IMR-90 (cell line): ENCODE measurements around the gene FNDC11.

Experiments
- BHLHE40 ChIP-seq: fragments of 150-350 bp; IDR thresholded peaks from 2 replicates; pipeline ENCODE4 v1.6.1; 2016; ENCODE audit warnings: mild to moderate bottlenecking, low read depth, low read length
- CEBPB ChIP-seq: IDR thresholded peaks from 2 replicates; pipeline ENCODE4 v1.6.1; 2012; ENCODE audit warnings: low read depth, low read length, improper control_type of control experiment
- CTCF ChIP-seq: conservative IDR thresholded peaks from 2 replicates; pipeline ENCODE4 v1.5.1; 2012; ENCODE audit warnings: mild to moderate bottlenecking, low read depth, low read length, improper control_type of control experiment
- FOS ChIP-seq: fragments of 150-350 bp; IDR thresholded peaks from 2 replicates; pipeline ENCODE4 v1.6.1; 2016; ENCODE audit warnings: low read depth, low read length
- MAZ ChIP-seq: IDR thresholded peaks from 2 replicates; pipeline ENCODE4 v1.6.1; 2012; ENCODE audit warnings: low read depth, mild to moderate bottlenecking, low read length, improper control_type of control experiment, moderate library complexity, borderline replicate concordance
- MXI1 ChIP-seq: IDR thresholded peaks from 2 replicates; pipeline ENCODE4 v1.6.1; 2012; ENCODE audit warnings: low read depth, mild to moderate bottlenecking, low read length, moderate library complexity, borderline replicate concordance
- POLR2A ChIP-seq: IDR thresholded peaks from 2 replicates; pipeline ENCODE4 v1.6.1; 2012; ENCODE audit warnings: mild to moderate bottlenecking, low read depth, low read length
- RAD21 ChIP-seq: IDR thresholded peaks from 2 replicates; pipeline ENCODE4 v1.6.1; 2012; ENCODE audit warnings: low read length, improper control_type of control experiment
- RCOR1 ChIP-seq: IDR thresholded peaks from 2 replicates; pipeline ENCODE4 v1.6.1; 2012; ENCODE audit warnings: mild to moderate bottlenecking, low read length, improper control_type of control experiment; ENCODE audit not compliant: insufficient replicate concordance
- RFX5 ChIP-seq: IDR thresholded peaks from 2 replicates; pipeline ENCODE4 v1.8.0; 2012; ENCODE audit warnings: low read depth, mild to moderate bottlenecking, low read length, moderate library complexity
- SMC3 ChIP-seq: fragments of 150-350 bp; IDR thresholded peaks from 2 replicates; pipeline ENCODE4 v1.6.1; 2016; ENCODE audit warnings: low read depth, mild to moderate bottlenecking, antibody characterized with exemption, low read length, moderate library complexity
- USF2 ChIP-seq: fragments of 150-350 bp; IDR thresholded peaks from 2 replicates; pipeline ENCODE4 v1.6.1; 2017; ENCODE audit warnings: mild to moderate bottlenecking, antibody characterized with exemption, low read length, low read depth

- TF ChIP-seq CTCF = no peak
- no peak for TF ChIP-seq BHLHE40
- no peak for TF ChIP-seq FOS
- no peak for TF ChIP-seq POLR2A
- no peak for TF ChIP-seq RCOR1
- TF ChIP-seq CEBPB = no peak
- TF ChIP-seq SMC3 = no peak
- no peak for TF ChIP-seq RFX5
- no peak for TF ChIP-seq RAD21
- TF ChIP-seq MXI1 = no peak
- TF ChIP-seq MAZ = no peak
- no peak for TF ChIP-seq USF2
Observed at GRCh38 chr20:63539092-63539430, 14.9 kb upstream of the FNDC11 start.
